OCI-LY1 (cell line): ENCODE measurements around the gene MRFAP1.
A peak's percentile ranks its signal among the peaks of the same experiment; 100 is the strongest.

ENCODE experiments used
- H2AFZ ChIP-seq: fragments of 200-600 bp; sonication (generic), shearing (Covaris generic); 2 replicates; pipeline ENCODE4 v1.6.0; 2014; ENCODE audit warnings: antibody characterized with exemption, mild to moderate bottlenecking, low read length
- H3F3A ChIP-seq: fragments of 200-600 bp; sonication (generic), shearing (Covaris generic); 2 replicates; pipeline ENCODE4 v1.6.0; 2014; ENCODE audit warnings: mild to moderate bottlenecking, antibody characterized with exemption, low read length, moderate library complexity; ENCODE audit not compliant: insufficient read depth
- H3K27ac ChIP-seq: fragments of 200-600 bp; sonication (generic); 2 replicates; pipeline ENCODE4 v1.5.1; 2014; ENCODE audit warnings: low read length, mixed run types, mild to moderate bottlenecking, low read depth; ENCODE audit not compliant: poor library complexity, severe bottlenecking
- H3K27me3 ChIP-seq: fragments of 200-600 bp; sonication (generic); 2 replicates; pipeline ENCODE4 v1.6.0; 2014; ENCODE audit warnings: antibody characterized with exemption, mild to moderate bottlenecking, low read length, moderate library complexity; ENCODE audit not compliant: insufficient read depth
- H3K36me3 ChIP-seq: fragments of 200-600 bp; sonication (generic); 2 replicates; pipeline ENCODE4 v1.6.1; 2014; ENCODE audit warnings: mild to moderate bottlenecking, antibody characterized with exemption, low read length, moderate library complexity, mixed read lengths; ENCODE audit not compliant: insufficient read depth
- H3K4me1 ChIP-seq: fragments of 200-600 bp; sonication (generic); 2 replicates; pipeline ENCODE4 v1.5.1; 2014; ENCODE audit warnings: mild to moderate bottlenecking, low read length, moderate library complexity; ENCODE audit not compliant: insufficient read depth, severe bottlenecking
- H3K4me2 ChIP-seq: fragments of 200-600 bp; sonication (generic), shearing (Covaris generic); 2 replicates; pipeline ENCODE4 v1.6.1; 2014; ENCODE audit warnings: low read length
- H3K4me3 ChIP-seq: fragments of 200-600 bp; sonication (generic); 2 replicates; pipeline ENCODE4 v1.5.1; 2014; ENCODE audit warnings: low read length, low read depth, mild to moderate bottlenecking, mixed read lengths; ENCODE audit not compliant: poor library complexity, severe bottlenecking
- H3K79me2 ChIP-seq: fragments of 200-600 bp; shearing (Covaris generic); 2 replicates; pipeline ENCODE4 v1.6.1; 2016; ENCODE audit warnings: mixed run types, low read length, mixed read lengths; ENCODE audit not compliant: insufficient read depth
- H3K9ac ChIP-seq: fragments of 200-600 bp; sonication (generic), shearing (Covaris generic); 2 replicates; pipeline ENCODE4 v1.6.1; 2014; ENCODE audit warnings: mild to moderate bottlenecking, low read length, mixed read lengths
- H3K9me2 ChIP-seq: fragments of 200-600 bp; sonication (generic), shearing (Covaris generic); 2 replicates; pipeline ENCODE4 v1.6.1; 2014; ENCODE audit warnings: low read depth, mild to moderate bottlenecking, low read length, mixed read lengths
- H3K9me3 ChIP-seq: fragments of 200-600 bp; shearing (Covaris generic); 2 replicates; pipeline ENCODE4 v1.6.1; 2014; ENCODE audit warnings: low read length, mixed read lengths
- H4K20me1 ChIP-seq: fragments of 200-600 bp; sonication (generic), shearing (Covaris generic); 2 replicates; pipeline ENCODE4 v1.6.0; 2016; ENCODE audit warnings: mild to moderate bottlenecking, low read length; ENCODE audit not compliant: insufficient read depth
- CTCF ChIP-seq: fragments of 200-600 bp; sonication (generic), shearing (Covaris generic); IDR thresholded peaks from 2 replicates; pipeline ENCODE4 v1.5.1; 2017; ENCODE audit warnings: mild to moderate bottlenecking, antibody characterized with exemption, low read length, moderate library complexity, mixed read lengths
- EZH2 ChIP-seq: fragments of 200-600 bp; sonication (generic), shearing (Covaris generic); IDR thresholded peaks from 2 replicates; pipeline ENCODE4 v1.8.0; 2017; ENCODE audit warnings: borderline replicate concordance, mixed run types, mild to moderate bottlenecking, antibody characterized with exemption, low read length, moderate library complexity, mixed read lengths

Gene MRFAP1

GRCh38 chr4:6621556-6621927 lies 18.9 kb upstream of the MRFAP1 start:
- no peak overlapping the region for H2AFZ ChIP-seq
- H3F3A ChIP-seq = no peaks in the 10 kb centered on the region
- no peaks in the 10 kb centered on the region for H3K9me3 ChIP-seq
- no peak overlapping the region for H3K4me2 ChIP-seq
- H3K4me3 ChIP-seq = no peak overlapping the region
- H3K4me1 ChIP-seq = no peaks in the 10 kb centered on the region
- peak; percentile 47; the same call in 1 of the 2 replicates for TF ChIP-seq CTCF
- TF ChIP-seq EZH2 = no peak
- H3K27ac ChIP-seq = no peak overlapping the region
- H3K27me3 ChIP-seq = no peaks in the 10 kb centered on the region
- no peak overlapping the region for H3K9ac ChIP-seq
- H3K36me3 ChIP-seq = 0 out of 2 replicates have a peak, but pooled peaks cover 1% of the 10 kb centered on the region
- H3K79me2 ChIP-seq = no peaks in the 10 kb centered on the region
- H3K9me2 ChIP-seq = no peaks in the 10 kb centered on the region
- no peaks in the 10 kb centered on the region for H4K20me1 ChIP-seq

- Histone ChIP-seq H3K4me2 (no peak overlapping the region), H3K9me2 (no peaks in the 10 kb centered on the region), H2AFZ (no peak overlapping the region), H3K79me2 (no peaks in the 10 kb centered on the region), H3K9ac (no peak overlapping the region), H3K27ac (no peak overlapping the region), H4K20me1 (no peaks in the 10 kb centered on the region), H3F3A (no peaks in the 10 kb centered on the region), H3K9me3 (no peaks in the 10 kb centered on the region), H3K4me3 (no peak overlapping the region), H3K4me1 (no peaks in the 10 kb centered on the region), H3K27me3 (no peaks in the 10 kb centered on the region), H3K36me3 (no peaks in the 10 kb centered on the region)
- TF ChIP-seq CTCF = no peak
- TF ChIP-seq EZH2 = no peak
These were observed 17.7 kb upstream of the MRFAP1 start for GRCh38 chr4:6622744-6623143.

- Histone ChIP-seq H3F3A (no peaks in the 10 kb centered on the region), H3K27ac (no peak overlapping the region), H3K9ac (no peak overlapping the region), H3K4me1 (no peaks in the 10 kb centered on the region), H2AFZ (no peak overlapping the region), H3K4me2 (no peak overlapping the region), H3K4me3 (no peak overlapping the region), H3K36me3 (no peaks in the 10 kb centered on the region), H4K20me1 (no peaks in the 10 kb centered on the region), H3K79me2 (no peaks in the 10 kb centered on the region), H3K9me3 (no peaks in the 10 kb centered on the region), H3K9me2 (no peaks in the 10 kb centered on the region), H3K27me3 (no peaks in the 10 kb centered on the region)
- TF ChIP-seq CTCF (no peak), EZH2 (no peak)
These were observed 15.2 kb upstream of the MRFAP1 start for GRCh38 chr4:6625256-6625655.
